Kidney epithelial cell (primary cell): ENCODE measurements around the gene METTL17. TPM values are rescaled to one million over a fixed set of nuclear protein-coding genes. Genes with fewer than 3 reads are reported as not detected.

Experiments
- DNase-seq: peaks from one replicate; pipeline ENCODE4 v3.0.0-alpha.2; 2010; ENCODE audit warnings: low read depth
- H3K27me3 ChIP-seq: 2 replicates; pipeline ENCODE4 v1.6.0; 2011; ENCODE audit warnings: low read length; ENCODE audit not compliant: control insufficient read depth, insufficient read depth
- H3K36me3 ChIP-seq: 2 replicates; pipeline ENCODE4 v1.5.1; 2011; ENCODE audit warnings: low read length; ENCODE audit not compliant: control insufficient read depth, insufficient read depth
- H3K4me3 ChIP-seq: 2 replicates; pipeline ENCODE4 v1.5.1; 2011; ENCODE audit warnings: low read depth, mild to moderate bottlenecking, control low read depth, low read length
- CTCF ChIP-seq: IDR thresholded peaks from 2 replicates; pipeline ENCODE4 v1.5.1; 2011; ENCODE audit warnings: mild to moderate bottlenecking, moderate library complexity, low read length, control low read depth, inconsistent platforms; ENCODE audit not compliant: insufficient read depth, poor library complexity, severe bottlenecking
- total RNA-seq: library from RNA; depleted of rRNA; stranded (reverse); fragments of >200 nt; gene quantifications from 2 replicates; pipeline ENCODE4 v1.2.3, GENCODE V29; 2015

Gene METTL17
- total RNA-seq, 1 donor from 2014 or later: 93.0 TPM

- H3K4me3 ChIP-seq: no peak overlapping the region
- TF ChIP-seq CTCF: no peak
- no peak for DNase-seq
- H3K27me3 ChIP-seq: peaks cover 30% of the 10 kb centered on the region
- H3K36me3 ChIP-seq: no peaks in the 10 kb centered on the region
These were observed 31.3 kb downstream of the METTL17 start for GRCh38 chr14:21020977-21021545.

GRCh38 chr14:21022686-21023085 lies 32.9 kb downstream of the METTL17 start:
- Histone ChIP-seq H3K36me3 (no peaks in the 10 kb centered on the region), H3K4me3 (no peak overlapping the region), H3K27me3 (peaks cover 30% of the 10 kb centered on the region)
- DNase-seq: no peak
- no peak for TF ChIP-seq CTCF

- DNase-seq: no peak
- H3K27me3 ChIP-seq: peaks cover 30% of the 10 kb centered on the region
- no peak overlapping the region for H3K4me3 ChIP-seq
- no peak for TF ChIP-seq CTCF
- H3K36me3 ChIP-seq: no peaks in the 10 kb centered on the region
These were observed 33.4 kb downstream of the METTL17 start for GRCh38 chr14:21023174-21023573.

- no peak for DNase-seq
- Histone ChIP-seq H3K4me3 (peak overlapping the region; percentile 43), H3K36me3 (no peaks in the 10 kb centered on the region), H3K27me3 (peaks cover 30% of the 10 kb centered on the region)
- TF ChIP-seq CTCF: no peak
These were observed 34.2 kb downstream of the METTL17 start for GRCh38 chr14:21023817-21024584.

- DNase-seq: no peak
- H3K27me3 ChIP-seq: peaks cover 30% of the 10 kb centered on the region
These were observed 35.0 kb downstream of the METTL17 start, which contains the start of gene NDRG2 for GRCh38 chr14:21024585-21025370. NDRG2 (minus strand) TSS chr14:21025061; CDS start chr14:21023315, 1,746 bp downstream.

More at GRCh38 chr14:21024585-21025370, 35.0 kb downstream of the METTL17 start, which contains the start of gene NDRG2:
- Histone ChIP-seq H3K4me3 (peak within 1 kb of the TSS; percentile 43), H3K36me3 (no peaks in the 10 kb centered on the region)
- TF ChIP-seq CTCF: no peak
